Measurements from ENCODE around the gene TP53.
"Not testable (repeated sequence)": the region's sequence is repeated elsewhere in the genome, so short reads cannot be mapped to it uniquely, and the experiment has no call there.

TP53 gene

GRCh38 chr17:7627250-7628121 is 59.8 kb downstream of the TP53 start, which contains the start of gene SAT2:
SAT2 (minus strand) TSS chr17:7627821; CDS start chr17:7627635, 186 bp downstream.
- TF ChIP-seq SPI1 (IDR thresholded peaks at IDR 0.05; ENCODE audit: borderline replicate concordance, low read depth) (no peak), GABPA (IDR thresholded peaks at IDR 0.05; ENCODE audit: low read depth) (no peak)
- Histone ChIP-seq H3K27me3 (ENCODE audit: insufficient read depth, poor library complexity, severe bottlenecking) (no peaks in the 10 kb centered on the region), H3K27ac (replicated peaks) (no peak within 1 kb of the TSS), H3K4me3 (replicated peaks; ENCODE audit: insufficient read depth, low read length) (no peak within 1 kb of the TSS)
- no peak for DNase-seq (ENCODE audit: low read depth in 1 of 2, low spot score in 1 of 2)

- Histone ChIP-seq H3K27me3 (ENCODE audit: insufficient read depth, poor library complexity, severe bottlenecking) (no peaks in the 10 kb centered on the region), H3K4me3 (replicated peaks; ENCODE audit: insufficient read depth, low read length) (no peak overlapping the region), H3K27ac (replicated peaks) (no peak overlapping the region)
- TF ChIP-seq SPI1 (IDR thresholded peaks at IDR 0.05; ENCODE audit: borderline replicate concordance, low read depth): no peak
- TF ChIP-seq, protein P1, sequence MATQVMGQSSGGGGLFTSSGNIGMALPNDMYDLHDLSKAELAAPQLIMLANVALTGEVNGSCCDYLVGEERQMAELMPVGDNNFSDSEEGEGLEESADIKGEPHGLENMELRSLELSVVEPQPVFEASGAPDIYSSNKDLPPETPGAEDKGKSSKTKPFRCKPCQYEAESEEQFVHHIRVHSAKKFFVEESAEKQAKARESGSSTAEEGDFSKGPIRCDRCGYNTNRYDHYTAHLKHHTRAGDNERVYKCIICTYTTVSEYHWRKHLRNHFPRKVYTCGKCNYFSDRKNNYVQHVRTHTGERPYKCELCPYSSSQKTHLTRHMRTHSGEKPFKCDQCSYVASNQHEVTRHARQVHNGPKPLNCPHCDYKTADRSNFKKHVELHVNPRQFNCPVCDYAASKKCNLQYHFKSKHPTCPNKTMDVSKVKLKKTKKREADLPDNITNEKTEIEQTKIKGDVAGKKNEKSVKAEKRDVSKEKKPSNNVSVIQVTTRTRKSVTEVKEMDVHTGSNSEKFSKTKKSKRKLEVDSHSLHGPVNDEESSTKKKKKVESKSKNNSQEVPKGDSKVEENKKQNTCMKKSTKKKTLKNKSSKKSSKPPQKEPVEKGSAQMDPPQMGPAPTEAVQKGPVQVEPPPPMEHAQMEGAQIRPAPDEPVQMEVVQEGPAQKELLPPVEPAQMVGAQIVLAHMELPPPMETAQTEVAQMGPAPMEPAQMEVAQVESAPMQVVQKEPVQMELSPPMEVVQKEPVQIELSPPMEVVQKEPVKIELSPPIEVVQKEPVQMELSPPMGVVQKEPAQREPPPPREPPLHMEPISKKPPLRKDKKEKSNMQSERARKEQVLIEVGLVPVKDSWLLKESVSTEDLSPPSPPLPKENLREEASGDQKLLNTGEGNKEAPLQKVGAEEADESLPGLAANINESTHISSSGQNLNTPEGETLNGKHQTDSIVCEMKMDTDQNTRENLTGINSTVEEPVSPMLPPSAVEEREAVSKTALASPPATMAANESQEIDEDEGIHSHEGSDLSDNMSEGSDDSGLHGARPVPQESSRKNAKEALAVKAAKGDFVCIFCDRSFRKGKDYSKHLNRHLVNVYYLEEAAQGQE (IDR thresholded peaks at IDR 0.05; ENCODE audit: insufficient replicate concordance, low read depth): no peak
- no peak for TF ChIP-seq CTCF (IDR thresholded peaks at IDR 0.05; ENCODE audit: insufficient read depth, low read length)
- no peak for TF ChIP-seq GABPA (IDR thresholded peaks at IDR 0.05; ENCODE audit: low read depth)
- no peak for TF ChIP-seq POLR2AphosphoS5 (IDR thresholded peaks at IDR 0.05; ENCODE audit: low read depth)
- DNase-seq (ENCODE audit: low read depth in 1 of 2, low spot score in 1 of 2): no peak
Measured at GRCh38 chr17:7626956-7627249, 60.4 kb downstream of the TP53 start.

DNA sequence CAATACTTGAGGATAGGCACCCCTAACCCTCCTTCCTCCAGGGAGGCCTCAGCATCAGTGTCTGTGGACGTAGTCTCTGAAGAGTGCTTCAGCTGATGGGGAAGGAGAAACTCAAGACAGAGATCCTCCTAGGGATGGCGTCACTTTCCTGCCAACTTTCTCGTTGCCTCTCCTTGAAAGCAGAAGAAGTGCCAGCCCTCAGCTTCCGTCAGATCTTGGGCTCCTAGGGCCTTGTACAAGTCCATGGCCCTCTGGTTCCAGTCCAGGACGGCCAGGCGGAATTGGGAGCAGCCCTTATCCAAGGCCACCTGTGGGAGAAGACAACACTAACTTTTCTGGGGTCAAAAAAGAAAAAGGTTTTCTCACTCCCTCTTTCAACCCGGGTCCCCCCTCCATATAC is 61.0 kb downstream of the TP53 start:
- DNase-seq (ENCODE audit: low read depth in 1 of 2, low spot score in 1 of 2): no peak
- Histone ChIP-seq H3K27me3 (ENCODE audit: insufficient read depth, poor library complexity, severe bottlenecking) (no peaks in the 10 kb centered on the region), H3K4me3 (replicated peaks; ENCODE audit: insufficient read depth, low read length) (no peak overlapping the region), H3K27ac (replicated peaks) (no peak overlapping the region)
- TF ChIP-seq GABPA (IDR thresholded peaks at IDR 0.05; ENCODE audit: low read depth) (no peak), POLR2AphosphoS5 (IDR thresholded peaks at IDR 0.05; ENCODE audit: low read depth) (no peak), CTCF (IDR thresholded peaks at IDR 0.05; ENCODE audit: insufficient read depth, low read length) (no peak), SPI1 (IDR thresholded peaks at IDR 0.05; ENCODE audit: borderline replicate concordance, low read depth) (no peak)
- TF ChIP-seq, protein P1 (IDR thresholded peaks at IDR 0.05; ENCODE audit: insufficient replicate concordance, low read depth): no peak

- not testable (repeated sequence) for H3K27me3 ChIP-seq (ENCODE audit: insufficient read depth, poor library complexity, severe bottlenecking); H3K27ac ChIP-seq (replicated peaks); DNase-seq (ENCODE audit: low read depth in 1 of 2, low spot score in 1 of 2)
Measured at GRCh38 chr17:7625749-7626148, 61.5 kb downstream of the TP53 start.

GRCh38 chr17:7623661-7624060 is 63.6 kb downstream of the TP53 start:
- H3K4me3 ChIP-seq (replicated peaks; ENCODE audit: insufficient read depth, low read length): no peak overlapping the region
- TF ChIP-seq, protein P1 (IDR thresholded peaks at IDR 0.05; ENCODE audit: insufficient replicate concordance, low read depth): no peak
- TF ChIP-seq GABPA (IDR thresholded peaks at IDR 0.05; ENCODE audit: low read depth): no peak
- TF ChIP-seq SPI1 (IDR thresholded peaks at IDR 0.05; ENCODE audit: borderline replicate concordance, low read depth): no peak
- TF ChIP-seq POLR2AphosphoS5 (IDR thresholded peaks at IDR 0.05; ENCODE audit: low read depth): no peak
- TF ChIP-seq CTCF (IDR thresholded peaks at IDR 0.05; ENCODE audit: insufficient read depth, low read length): no peak

More at GRCh38 chr17:7625749-7626148, 61.5 kb downstream of the TP53 start:
- not testable (repeated sequence) for H3K4me3 ChIP-seq (replicated peaks; ENCODE audit: insufficient read depth, low read length)

More at GRCh38 chr17:7623661-7624060, 63.6 kb downstream of the TP53 start:
- Histone ChIP-seq H3K27ac (replicated peaks) (no peak overlapping the region), H3K27me3 (ENCODE audit: insufficient read depth, poor library complexity, severe bottlenecking) (no peaks in the 10 kb centered on the region)
- DNase-seq (ENCODE audit: low read depth in 1 of 2, low spot score in 1 of 2): no peak
